ENCODE results near the gene FOXN4.

Gene FOXN4

DNA sequence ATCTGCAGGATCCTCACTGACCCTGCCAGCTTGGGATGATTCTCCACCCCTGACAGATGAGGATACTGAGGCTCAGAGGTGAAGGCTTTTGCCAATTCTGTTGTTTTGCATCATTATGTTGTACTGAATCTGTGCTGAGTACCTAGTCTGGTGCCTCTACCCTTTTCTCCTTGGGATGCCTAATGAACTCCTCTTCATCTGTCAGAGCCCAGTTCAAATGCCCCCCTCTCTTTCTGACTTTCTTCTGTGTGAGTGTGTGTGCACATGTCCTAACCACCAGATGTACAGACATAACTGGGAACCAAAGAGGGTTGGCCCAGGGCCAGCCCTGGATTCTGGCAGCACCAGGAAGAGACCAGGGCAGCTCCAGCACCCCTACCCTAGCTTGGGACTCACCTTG, 22.8 kb downstream of the FOXN4 start:
- DNase-seq (ENCODE audit: extremely low read depth in 1 of 2, low read depth in 1 of 2), result no peak

DNA sequence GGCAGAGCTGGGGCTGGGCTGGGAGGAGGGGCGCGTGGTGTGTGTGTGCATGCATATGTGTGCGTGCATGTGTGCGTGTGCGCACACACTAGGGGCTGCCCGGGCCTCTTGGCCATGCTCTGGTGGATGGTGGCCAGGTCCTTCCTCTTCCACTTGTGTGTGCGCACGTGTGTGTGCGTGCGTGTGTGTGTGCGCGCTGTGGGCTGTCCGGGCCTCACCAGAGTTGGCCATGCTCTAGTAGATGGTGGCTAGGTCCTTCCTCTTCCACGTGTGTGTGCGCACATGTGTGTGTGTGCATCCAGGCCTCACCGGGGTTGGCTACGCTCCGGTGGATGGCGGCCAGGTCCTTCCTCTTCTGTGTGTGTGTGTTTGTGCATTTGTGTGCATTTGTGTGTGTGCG, 24.7 kb downstream of the FOXN4 start:
- DNase-seq (ENCODE audit: extremely low read depth in 1 of 2, low read depth in 1 of 2), result no peak

DNA sequence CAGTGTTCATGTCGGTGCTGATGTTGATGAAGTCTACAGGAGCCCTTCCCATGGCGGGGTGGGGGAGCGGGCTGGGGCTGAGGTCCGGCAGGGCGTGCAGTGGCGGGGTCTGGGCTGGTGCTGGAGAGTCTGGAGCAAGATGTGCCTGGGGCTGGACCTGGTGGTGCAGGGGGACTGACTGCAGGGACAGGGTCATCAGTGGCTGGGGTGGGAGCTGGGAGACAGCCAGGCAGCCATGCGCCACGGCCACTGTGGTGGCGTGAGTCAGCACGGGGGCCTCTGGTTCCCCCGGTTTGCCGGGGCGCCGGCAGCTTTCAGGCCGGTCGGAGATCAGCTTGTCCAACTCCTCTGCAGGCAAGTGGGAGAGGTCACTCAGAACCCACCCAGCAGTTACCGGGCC, 27.6 kb downstream of the FOXN4 start:
- no peak for DNase-seq (ENCODE audit: extremely low read depth in 1 of 2, low read depth in 1 of 2)

DNA sequence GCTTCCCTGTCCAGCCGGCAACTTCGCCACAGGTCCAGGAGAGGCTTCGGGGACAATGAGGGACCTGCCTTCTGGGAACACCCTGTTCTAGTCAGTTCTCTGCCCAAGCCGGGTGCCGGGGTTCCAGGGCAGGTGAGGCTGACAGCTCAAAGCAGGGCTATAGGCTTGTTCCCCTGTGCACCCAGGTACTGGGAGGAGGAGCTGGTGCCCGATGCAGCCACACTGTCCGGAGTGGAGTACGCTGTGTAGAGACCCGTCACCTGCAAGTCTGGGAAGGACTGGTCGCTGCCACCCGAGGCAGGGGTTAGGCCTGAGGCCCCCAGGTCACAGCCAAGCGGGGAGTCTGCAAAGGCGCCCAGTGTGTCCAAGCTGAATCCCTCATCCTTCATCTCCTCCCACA, 29.6 kb downstream of the FOXN4 start:
- no peak for DNase-seq (ENCODE audit: extremely low read depth in 1 of 2, low read depth in 1 of 2)

DNA sequence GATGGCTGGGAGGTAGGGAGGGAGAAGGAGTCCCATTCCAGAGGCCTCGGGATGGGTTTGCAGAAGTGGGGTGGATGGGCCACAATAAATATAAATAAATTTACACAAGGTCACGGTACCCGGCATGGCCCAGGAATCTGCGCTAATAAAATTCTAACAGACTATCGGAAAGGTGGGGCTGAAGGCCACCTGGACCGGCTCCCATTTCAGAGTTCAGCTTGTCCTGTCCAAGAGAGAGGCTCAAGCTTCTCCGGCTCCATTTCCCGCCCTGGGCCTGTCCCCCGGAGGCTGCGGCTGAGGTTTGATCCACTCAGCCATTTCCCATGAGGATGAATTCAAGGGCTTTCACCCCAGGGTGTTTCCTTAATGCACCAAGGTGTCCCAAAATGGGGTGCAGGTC, 30.2 kb downstream of the FOXN4 start:
- no peak for DNase-seq (ENCODE audit: extremely low read depth in 1 of 2, low read depth in 1 of 2)

DNA sequence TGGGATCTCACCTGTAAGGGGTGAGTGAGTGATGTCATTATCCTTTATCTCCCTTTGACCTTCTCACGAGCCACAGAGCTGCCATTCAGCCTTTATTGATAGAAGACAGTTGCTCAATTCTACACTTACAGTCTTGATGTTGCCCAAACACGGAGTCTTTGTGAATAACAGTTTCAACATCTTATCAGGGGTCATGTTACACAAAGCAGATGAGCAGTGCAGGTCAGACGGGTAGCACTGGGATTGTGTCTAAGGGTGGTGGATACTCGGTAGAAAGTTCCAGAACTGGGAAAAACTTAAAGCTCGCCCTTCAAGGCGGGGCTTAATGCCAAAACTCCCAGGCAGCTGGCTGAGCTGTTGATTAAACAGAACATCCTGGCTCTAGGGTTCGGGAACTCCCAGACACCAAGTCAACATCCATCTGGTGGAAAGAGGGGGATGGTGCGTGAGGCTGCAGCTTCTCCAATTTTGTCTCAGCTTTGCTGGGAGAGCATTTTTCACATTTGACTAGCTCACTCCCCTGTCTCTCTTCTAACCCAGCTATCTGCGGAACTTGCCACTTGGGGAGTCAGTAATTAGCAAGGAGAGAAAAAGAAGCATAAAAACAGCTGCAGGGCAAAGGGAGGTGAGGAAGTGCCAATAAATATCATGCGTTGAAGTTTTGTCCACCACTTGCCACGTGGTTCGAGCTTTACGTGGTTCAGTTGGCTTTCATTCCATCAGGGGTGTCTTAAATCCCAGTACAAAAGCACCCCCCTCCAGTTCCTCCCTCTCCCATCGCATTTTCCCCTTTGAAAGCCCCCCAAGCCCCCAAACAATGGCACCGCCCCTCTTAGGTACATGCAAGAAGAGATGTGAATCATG, 31.0 kb downstream of the FOXN4 start:
- no peak for DNase-seq (ENCODE audit: extremely low read depth in 1 of 2, low read depth in 1 of 2)

DNA sequence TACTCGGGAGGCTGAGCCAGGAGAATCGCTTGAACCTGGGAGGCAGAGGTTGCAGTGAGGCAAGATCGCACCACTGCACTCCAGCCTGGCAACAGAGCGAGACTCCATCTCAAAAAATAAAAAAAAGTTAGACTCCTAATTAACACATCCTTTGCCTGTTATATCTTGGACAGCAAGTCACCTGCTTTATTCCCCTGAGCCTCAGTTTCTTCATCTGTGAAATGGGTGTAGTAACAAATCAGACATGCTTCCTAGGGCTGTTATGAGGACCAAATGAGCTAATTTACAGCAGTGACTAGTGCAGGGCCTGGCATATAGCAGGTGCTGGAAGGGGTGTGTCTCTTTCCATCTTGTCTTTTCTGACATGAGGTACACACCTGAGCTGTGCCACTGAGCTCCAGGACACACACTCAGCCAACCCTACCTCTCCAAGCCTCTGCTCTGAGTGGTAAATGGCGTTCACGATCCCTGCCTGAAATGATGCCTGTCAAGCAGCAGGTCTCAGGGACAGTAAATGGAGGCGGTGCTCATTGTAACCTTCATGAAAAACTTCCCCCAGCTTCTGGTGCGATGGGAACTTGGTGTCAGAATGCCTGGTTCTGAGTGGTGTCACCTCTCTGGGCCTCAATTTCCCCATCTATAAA, 31.7 kb downstream of the FOXN4 start:
- DNase-seq (ENCODE audit: extremely low read depth in 1 of 2, low read depth in 1 of 2), result no peak

DNA sequence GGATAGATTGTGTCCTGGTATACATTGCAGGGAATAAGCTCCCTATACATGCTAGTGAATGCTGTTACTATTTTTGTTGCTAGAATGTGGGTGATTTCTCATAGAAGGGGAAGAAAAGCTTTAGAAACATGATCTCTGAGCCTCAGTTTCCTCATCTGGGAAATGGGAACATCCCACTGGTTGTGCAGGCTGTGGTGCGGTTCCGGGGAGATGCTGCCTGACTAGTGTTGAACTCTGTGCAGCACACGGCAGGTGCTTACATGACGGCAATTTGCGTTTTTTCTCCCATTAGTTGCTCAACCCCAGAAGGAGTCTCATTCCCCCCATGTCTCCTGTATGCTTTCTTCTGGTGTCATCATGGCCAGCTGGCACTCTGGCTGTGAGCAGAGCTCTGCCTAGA, 32.9 kb downstream of the FOXN4 start:
- DNase-seq (ENCODE audit: extremely low read depth in 1 of 2, low read depth in 1 of 2), result no peak

DNA sequence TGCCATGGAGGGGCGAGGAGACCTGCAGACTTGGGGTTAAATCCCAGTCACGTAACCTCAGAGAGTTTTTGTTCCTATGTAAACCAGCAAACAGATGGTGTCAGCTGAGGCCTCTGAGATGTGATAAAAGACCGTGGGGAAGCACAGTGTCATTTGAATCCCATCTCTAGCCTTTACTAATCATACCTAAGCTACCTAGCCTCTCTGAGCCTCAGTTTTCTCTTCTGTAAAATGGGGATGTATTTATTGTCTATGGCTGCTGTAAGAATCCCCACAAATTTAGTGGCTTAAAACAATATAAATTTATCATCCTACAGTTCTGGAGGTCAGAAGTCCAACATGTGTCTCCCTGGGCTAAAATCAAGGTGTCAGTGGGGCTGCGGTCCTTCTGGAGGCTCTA, 33.9 kb downstream of the FOXN4 start:
- DNase-seq (ENCODE audit: extremely low read depth in 1 of 2, low read depth in 1 of 2), result no peak

DNA sequence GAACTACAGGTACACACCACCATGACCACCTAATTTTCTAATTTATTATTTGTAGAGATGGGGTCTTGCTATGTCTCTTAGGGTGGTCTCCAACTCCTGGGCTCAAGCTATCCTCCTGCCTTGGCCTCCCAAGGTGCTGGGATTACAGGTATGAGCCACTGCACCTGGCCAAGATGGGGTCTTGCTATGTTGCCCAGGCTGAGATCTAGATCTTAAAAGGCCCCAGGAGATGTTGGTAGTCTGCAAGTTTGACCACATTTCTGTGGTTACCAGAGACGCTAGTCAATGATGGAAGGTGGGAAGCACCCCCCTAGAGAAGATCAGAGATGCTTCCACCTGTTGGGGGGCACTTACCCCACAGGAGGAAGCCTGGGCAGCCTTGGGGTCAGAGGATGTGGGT, 34.7 kb downstream of the FOXN4 start:
- no peak for DNase-seq (ENCODE audit: extremely low read depth in 1 of 2, low read depth in 1 of 2)

DNA sequence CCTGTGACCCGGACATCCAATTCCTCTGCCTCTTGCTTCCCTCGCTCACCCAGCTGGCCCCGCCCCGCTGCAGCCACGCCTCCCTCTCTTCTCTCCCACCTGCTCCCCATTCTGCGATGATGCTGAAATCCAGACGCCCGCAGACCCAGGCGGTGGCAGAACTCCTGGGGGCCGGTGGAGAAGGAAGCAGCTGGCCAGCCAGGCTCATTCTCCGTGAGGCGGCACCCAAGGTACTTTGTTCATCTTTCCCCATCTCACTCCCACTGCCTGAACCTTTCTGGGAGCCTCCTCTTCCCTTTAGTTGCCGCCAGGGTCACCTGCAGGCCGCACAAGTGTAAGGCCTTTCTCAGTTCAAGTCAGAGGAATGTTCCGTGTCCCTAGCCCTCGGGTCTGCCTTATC, 35.7 kb downstream of the FOXN4 start:
- no peak for DNase-seq (ENCODE audit: extremely low read depth in 1 of 2, low read depth in 1 of 2)

DNA sequence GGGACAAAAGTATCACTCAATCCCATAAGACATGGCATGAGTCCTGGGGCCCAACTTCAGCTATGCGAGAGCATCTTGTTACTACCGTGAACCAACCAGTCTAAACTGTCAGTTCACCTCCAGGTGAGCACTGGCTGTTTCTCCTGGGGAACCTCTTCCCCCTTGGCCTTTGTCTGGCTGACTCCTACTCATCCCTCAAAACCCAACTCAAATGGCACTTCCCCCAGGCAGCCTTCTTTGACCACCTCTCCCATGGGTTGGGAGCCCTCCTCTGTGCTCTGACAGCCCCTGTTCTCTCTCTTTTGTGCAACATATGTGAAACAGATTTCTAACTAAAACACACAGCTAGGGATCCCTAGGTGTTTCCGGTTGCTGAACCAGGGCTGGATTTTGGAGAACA, 37.7 kb downstream of the FOXN4 start:
- DNase-seq (ENCODE audit: extremely low read depth in 1 of 2, low read depth in 1 of 2), result no peak

DNA sequence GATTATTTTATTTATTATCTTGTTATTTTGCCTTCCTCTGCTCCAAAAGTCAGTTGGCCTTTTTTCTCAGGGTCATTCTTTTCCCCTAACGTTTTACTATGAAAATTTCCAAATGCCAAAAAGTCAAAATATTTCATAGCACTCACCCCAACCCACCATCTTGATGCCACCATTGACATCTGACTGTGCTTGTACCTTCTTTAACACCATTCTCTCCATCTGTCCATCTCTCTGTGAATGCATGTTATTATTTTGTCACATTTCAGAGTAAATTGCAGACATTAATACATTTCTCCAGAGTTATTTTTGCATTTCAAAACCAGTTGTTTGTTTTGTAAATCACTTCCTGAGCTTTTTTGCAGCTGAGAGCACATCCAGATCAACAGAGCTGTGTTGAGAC, 38.6 kb downstream of the FOXN4 start:
- DNase-seq (ENCODE audit: extremely low read depth in 1 of 2, low read depth in 1 of 2), result no peak

DNA sequence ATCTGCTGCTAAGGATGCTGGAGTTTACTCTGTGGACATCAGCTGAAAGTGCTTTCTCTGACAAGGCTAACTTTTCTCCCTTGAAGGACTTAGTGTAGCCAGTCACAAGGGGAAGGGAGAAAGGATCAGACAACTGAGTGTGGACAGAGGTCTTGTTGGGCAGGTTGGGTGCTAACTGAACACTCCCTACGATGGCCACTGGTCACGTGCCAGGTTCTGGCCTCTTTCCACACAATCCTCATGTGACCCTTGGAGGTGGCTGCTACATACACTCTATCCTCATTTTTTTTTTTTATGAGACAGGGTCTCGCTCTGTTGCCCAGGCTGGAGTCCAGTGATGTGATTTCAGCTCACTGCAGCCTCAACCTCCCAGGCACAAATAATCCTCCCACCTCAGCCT, 39.7 kb downstream of the FOXN4 start:
- DNase-seq (ENCODE audit: extremely low read depth in 1 of 2, low read depth in 1 of 2), result no peak

DNA sequence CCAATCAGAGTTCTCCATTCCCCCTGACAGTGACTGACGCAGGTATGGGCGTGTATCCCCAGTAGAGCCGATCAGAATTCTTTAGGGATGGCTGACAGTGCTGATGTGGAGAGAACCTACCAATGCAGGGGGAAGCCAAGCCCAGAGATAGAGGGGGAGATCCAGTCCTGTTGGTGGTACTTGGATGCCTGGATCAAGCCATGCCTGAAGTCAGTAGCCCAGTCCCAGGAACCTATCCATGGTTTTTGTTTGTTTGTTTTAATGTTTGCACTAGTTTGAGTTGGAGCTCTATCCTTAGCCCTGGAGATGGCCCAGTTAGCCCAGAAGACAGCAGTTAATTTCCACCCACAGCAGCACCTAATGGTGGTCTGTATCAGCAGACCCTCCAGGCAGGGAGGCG, 40.2 kb downstream of the FOXN4 start:
- no peak for DNase-seq (ENCODE audit: extremely low read depth in 1 of 2, low read depth in 1 of 2)

DNA sequence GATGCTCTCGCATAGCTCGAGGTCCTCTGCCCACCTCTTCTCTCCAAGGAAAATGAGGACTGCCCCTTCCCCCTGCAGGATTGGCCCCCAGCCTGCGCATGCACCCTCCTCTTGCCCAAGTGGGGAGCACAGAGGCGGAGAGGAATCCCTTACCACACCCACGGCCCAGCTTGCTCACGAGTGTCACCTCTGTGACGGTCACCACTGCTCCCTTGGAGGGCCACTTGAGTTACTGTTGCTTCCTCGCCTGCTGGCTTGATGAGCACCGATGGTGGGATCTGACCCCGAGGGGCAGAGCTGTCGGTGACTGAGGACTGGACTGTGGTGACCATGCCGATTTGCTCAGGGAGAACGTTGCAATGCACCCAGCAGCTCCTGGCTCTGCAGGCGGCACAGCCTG, 41.7 kb downstream of the FOXN4 start:
- DNase-seq (ENCODE audit: extremely low read depth in 1 of 2, low read depth in 1 of 2), result no peak

DNA sequence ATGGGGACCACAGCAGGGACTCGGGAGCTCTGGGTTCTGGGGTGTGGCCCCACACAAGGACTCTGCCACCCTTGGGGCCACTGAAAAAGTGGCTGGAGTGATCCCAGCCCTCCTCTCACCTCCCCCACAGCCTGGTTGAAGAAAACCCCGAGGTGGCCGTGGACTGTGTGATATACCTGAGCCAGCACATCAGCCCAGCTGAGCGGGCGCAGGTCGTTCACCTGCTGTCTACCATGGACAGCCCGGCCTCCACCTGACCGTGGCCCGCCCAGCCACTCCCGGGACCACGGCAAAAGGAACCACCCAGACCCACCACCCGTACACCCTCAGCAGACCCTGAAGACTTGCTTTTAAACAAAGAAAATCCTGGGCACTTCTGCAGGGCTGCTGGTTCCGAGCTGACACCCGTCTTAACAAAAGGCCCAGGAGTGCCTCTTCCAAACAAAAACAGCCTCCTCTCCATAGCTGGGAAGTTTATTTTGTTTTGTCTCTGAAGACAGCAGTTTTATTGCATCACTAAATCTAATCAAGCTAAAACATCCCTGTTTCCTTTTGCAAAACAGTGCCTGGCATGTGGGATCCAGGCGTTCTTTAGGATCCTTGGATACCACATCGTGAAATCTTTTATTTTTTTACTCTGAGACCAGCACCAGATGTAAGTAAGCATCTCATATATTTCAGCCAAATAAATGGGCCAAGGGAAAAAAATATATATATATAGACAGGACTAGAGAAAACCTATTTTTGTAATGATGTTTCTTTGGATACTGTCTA, 42.8 kb downstream of the FOXN4 start:
- no peak for DNase-seq (ENCODE audit: extremely low read depth in 1 of 2, low read depth in 1 of 2)

DNA sequence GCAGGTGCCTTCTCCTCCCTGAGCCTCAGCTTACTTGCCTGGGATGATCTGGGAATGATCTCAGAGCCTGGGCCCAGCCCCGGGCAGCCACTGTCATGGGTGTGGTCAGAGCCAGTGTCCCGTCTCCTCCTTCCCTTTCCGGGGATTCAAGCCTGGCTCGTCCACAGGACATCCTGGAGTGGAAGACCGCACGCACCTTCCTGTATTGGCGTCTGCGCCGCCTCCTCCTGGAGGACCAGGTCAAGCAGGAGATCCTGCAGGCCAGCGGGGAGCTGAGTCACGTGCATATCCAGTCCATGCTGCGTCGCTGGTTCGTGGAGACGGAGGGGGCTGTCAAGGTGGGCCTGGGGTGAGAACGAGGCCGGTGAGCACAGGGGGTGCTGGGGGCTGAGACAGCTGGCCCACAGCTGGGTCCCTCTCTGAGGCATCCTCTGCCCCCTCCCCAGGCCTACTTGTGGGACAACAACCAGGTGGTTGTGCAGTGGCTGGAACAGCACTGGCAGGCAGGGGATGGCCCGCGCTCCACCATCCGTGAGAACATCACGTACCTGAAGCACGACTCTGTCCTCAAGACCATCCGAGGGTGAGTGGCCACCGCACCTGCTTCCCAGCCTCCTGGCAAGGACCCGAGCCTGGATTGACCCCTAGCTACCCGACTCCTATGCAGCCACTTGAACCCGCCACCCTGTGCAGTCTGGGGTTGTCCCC, 44.0 kb downstream of the FOXN4 start:
- no peak for DNase-seq (ENCODE audit: extremely low read depth in 1 of 2, low read depth in 1 of 2)

DNA sequence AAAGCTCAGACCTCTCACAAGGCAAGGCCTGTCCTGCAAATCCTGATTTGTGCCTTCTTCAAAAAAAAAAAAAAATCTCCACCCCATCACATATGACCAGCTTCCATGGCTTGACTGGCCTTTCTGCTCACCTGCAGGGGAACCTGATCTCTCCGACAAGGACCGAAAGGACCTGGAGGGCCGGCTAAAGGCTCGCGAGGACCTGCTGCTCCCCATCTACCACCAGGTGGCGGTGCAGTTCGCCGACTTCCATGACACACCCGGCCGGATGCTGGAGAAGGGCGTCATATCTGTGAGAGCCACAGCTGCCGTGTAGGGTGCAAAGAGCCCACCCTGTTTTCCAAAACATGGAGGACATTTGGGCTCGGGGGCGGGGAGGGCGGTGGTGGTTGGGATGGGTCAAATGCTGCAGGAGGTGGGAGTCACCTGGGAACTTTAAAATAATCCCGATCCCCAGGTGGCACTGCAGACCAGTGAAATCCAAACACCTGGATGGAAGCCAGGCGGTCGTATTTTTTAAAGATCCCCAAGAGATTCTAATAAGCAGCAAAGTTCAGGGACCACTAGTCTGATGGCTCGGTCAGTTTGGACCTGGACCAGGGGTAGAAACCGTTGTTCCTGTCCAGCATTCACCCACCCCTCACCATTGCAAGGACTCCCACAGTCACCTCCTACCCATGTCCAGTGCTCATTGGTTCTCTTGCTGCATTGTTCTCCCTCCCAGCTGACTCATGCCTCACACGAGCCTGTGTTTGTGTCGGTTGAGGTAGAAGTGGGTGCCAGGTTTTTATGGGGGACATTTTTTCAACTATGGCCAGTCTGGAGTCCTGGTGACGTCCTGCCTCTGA, 44.8 kb downstream of the FOXN4 start:
- DNase-seq (ENCODE audit: extremely low read depth in 1 of 2, low read depth in 1 of 2), result peak; percentile 6 to 30

DNA sequence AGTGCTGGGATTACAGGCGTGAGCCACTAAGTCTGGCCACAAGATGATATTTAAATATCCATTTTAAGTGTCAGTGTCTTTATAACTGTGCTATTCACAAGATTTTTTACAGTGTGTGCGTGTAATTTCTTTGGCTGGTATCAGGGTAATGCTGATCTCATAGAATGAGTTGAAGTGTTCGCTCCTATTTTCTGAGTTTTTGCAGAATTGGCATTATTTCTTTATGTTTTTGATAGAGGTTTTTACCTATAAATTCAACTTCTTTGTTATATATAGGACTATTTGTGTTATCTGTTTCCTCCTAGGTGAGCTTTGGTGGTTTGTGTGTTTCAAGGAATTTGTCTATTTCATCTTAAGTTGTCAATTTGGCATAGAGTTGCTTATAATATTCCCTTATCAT, 45.6 kb downstream of the FOXN4 start:
- DNase-seq (ENCODE audit: extremely low read depth in 1 of 2, low read depth in 1 of 2), result no peak

All from stimulated activated CD8-positive, alpha-beta memory T cell treated with anti-CD3 and anti-CD28 coated beads, Interleukin-7, amount 100 ng/mL, for 48 hours (primary cell).